Fibroblast of the aortic adventitia (primary cell): Measurements from ENCODE around the gene SLC9A9. TPM values are rescaled to one million over a fixed set of nuclear protein-coding genes. Genes with fewer than 3 reads are reported as not detected.

Experiments
- DNase-seq: peaks from one replicate; pipeline ENCODE4 v3.0.0-alpha.2; 2010; ENCODE audit warnings: low read depth
- H3K4me3 ChIP-seq: 2 replicates; pipeline ENCODE4 v1.5.1; 2011; ENCODE audit warnings: low read depth, mild to moderate bottlenecking, control low read depth, low read length, moderate library complexity
- CTCF ChIP-seq: IDR thresholded peaks from 2 replicates; pipeline ENCODE4 v1.5.1; 2011; ENCODE audit warnings: mild to moderate bottlenecking, low read length, control low read depth, inconsistent platforms; ENCODE audit not compliant: insufficient read depth
- total RNA-seq: library from RNA; depleted of rRNA; stranded (reverse); fragments of >200 nt; gene quantifications from 2 replicates; pipeline ENCODE4 v1.2.3, GENCODE V29; 2012; ENCODE audit warnings: low replicate concordance

SLC9A9 gene
- total RNA-seq, 1 donor: 23.8 TPM

GRCh38 chr3:143358155-143358792, 490.0 kb downstream of the SLC9A9 start:
- no peak for TF ChIP-seq CTCF
- no peak overlapping the region for H3K4me3 ChIP-seq
- peak; percentile 78 for DNase-seq

- no peak for TF ChIP-seq CTCF
- no peak for DNase-seq
- no peak overlapping the region for H3K4me3 ChIP-seq
Observed at GRCh38 chr3:143357700-143358099, 490.6 kb downstream of the SLC9A9 start.

GRCh38 chr3:143356839-143357238, 491.4 kb downstream of the SLC9A9 start:
- no peak for DNase-seq
- TF ChIP-seq CTCF: no peak
- H3K4me3 ChIP-seq: no peak overlapping the region

- no peak for TF ChIP-seq CTCF
Observed at GRCh38 chr3:143354342-143354741, 493.9 kb downstream of the SLC9A9 start.

GRCh38 chr3:143352850-143353550, 495.3 kb downstream of the SLC9A9 start:
- H3K4me3 ChIP-seq: no peak overlapping the region
- DNase-seq: no peak
- TF ChIP-seq CTCF: no peak

More at GRCh38 chr3:143354342-143354741, 493.9 kb downstream of the SLC9A9 start:
- H3K4me3 ChIP-seq: no peak overlapping the region
- no peak for DNase-seq

- no peak for DNase-seq
- no peak for TF ChIP-seq CTCF
- no peak overlapping the region for H3K4me3 ChIP-seq
Observed at GRCh38 chr3:143351895-143352608, 496.2 kb downstream of the SLC9A9 start.
